H1 (cell line): ENCODE data around the gene LMNTD2. TPM values are rescaled to one million over a fixed set of nuclear protein-coding genes. Genes with fewer than 3 reads are reported as not detected.

Experiments used
- CTCF ChIA-PET: fragments of 300-600 bp; sonication (Branson Sonifier 250); formaldehyde crosslinking; loops from one replicate; lab custom pipeline; 2021; ENCODE audit not compliant: partially characterized antibody; lab: Charles Lee
- POLR2A ChIA-PET: fragments of 300-600 bp; sonication (Branson Sonifier 250); formaldehyde crosslinking; loops from one replicate; lab custom pipeline; 2021; ENCODE audit warnings: inconsistent platforms; ENCODE audit not compliant: partially characterized antibody; lab: Charles Lee
- DNase-seq, 2 experiments: peaks; one replicate each; pipeline versions ENCODE4 v3.0.0 to v3.0.0-alpha.2; 2010 to 2022; ENCODE audit warnings: low spot score in 2 of 2, low read depth in 1 of 2, mixed read lengths in 1 of 2
- FAIRE-seq: peaks from 2 replicates; lab custom pipeline; 2011; peaks lifted over from hg19 to GRCh38; lab: Jason Lieb, UNC
- H2AFZ ChIP-seq: 2 replicates; pipeline ENCODE4 v1.8.1; 2012; ENCODE audit warnings: low read length, inconsistent platforms
- H2AK5ac ChIP-seq: 2 replicates; pipeline ENCODE4 v1.6.1; 2013; ENCODE audit warnings: low read depth, low read length
- H2BK120ac ChIP-seq: replicated peaks from 2 replicates; pipeline ENCODE3; 2013; ENCODE audit warnings: low read depth, low read length, inconsistent platforms
- H2BK12ac ChIP-seq: 2 replicates; pipeline ENCODE4 v1.6.1; 2013; ENCODE audit warnings: low read depth, low read length
- H2BK15ac ChIP-seq: 2 replicates; pipeline ENCODE4 v1.6.1; 2013; ENCODE audit warnings: low read length
- H2BK20ac ChIP-seq: 2 replicates; pipeline ENCODE4 v1.6.1; 2013; ENCODE audit warnings: low read length
- H2BK5ac ChIP-seq: 2 replicates; pipeline ENCODE4 v1.6.1; 2013; ENCODE audit warnings: low read depth, low read length
- H3K14ac ChIP-seq: 2 replicates; pipeline ENCODE4 v1.6.1; 2013; ENCODE audit warnings: inconsistent platforms; ENCODE audit not compliant: insufficient read length
- H3K18ac ChIP-seq: 2 replicates; pipeline ENCODE4 v1.6.1; 2013; ENCODE audit warnings: low read length; ENCODE audit errors: extremely low read depth
- H3K23ac ChIP-seq: 2 replicates; pipeline ENCODE4 v1.6.1; 2013; ENCODE audit warnings: inconsistent platforms; ENCODE audit not compliant: insufficient read length
- H3K23me2 ChIP-seq: 2 replicates; pipeline ENCODE4 v1.6.1; 2013; ENCODE audit warnings: low read depth, low read length
- H3K27ac ChIP-seq: 2 replicates; pipeline ENCODE4 v1.6.1; 2011; ENCODE audit warnings: low read depth, low read length, inconsistent platforms
- H3K27me3 ChIP-seq, 4 experiments: replicated peaks in 1 of 4; 1 replicate in 1 of 4; 2 replicates in 3 of 4; pipeline versions ENCODE4 v1.6.1 to v1.8.1; 2011 to 2013; ENCODE audit warnings: low read length in 3 of 4, mild to moderate bottlenecking in 3 of 4, inconsistent platforms in 2 of 4, mixed read lengths in 2 of 4, moderate library complexity in 1 of 4; ENCODE audit not compliant: control insufficient read depth in 3 of 4, insufficient read depth in 3 of 4; ENCODE audit errors: extremely low read depth in 1 of 4
- H3K36me3 ChIP-seq, 4 experiments: 2 replicates each; pipeline versions ENCODE4 v1.6.1 to v1.8.1; 2011 to 2013; ENCODE audit warnings: mild to moderate bottlenecking in 4 of 4, low read length in 3 of 4, moderate library complexity in 2 of 4, control low read depth in 1 of 4, inconsistent platforms in 1 of 4; ENCODE audit not compliant: insufficient read depth in 4 of 4, control insufficient read depth in 2 of 4
- H3K4ac ChIP-seq: replicated peaks from 2 replicates; pipeline ENCODE3; 2013; ENCODE audit warnings: low read length, low read depth, mixed read lengths, inconsistent platforms; ENCODE audit not compliant: insufficient read length
- H3K4me1 ChIP-seq, 4 experiments: replicated peaks in 1 of 4; 1 replicate in 1 of 4; 2 replicates in 3 of 4; pipeline versions ENCODE4 v1.6.1 to v1.8.1; 2011 to 2013; ENCODE audit warnings: low read length in 3 of 4, inconsistent platforms in 2 of 4, mixed read lengths in 1 of 4; ENCODE audit not compliant: insufficient read depth in 4 of 4, control insufficient read depth in 3 of 4
- H3K4me2 ChIP-seq, 2 experiments: 2 replicates each; pipeline versions ENCODE4 v1.6.1 to v1.8.1; 2011 to 2013; ENCODE audit warnings: low read depth in 2 of 2, low read length in 2 of 2, control low read depth in 1 of 2, inconsistent platforms in 1 of 2, mild to moderate bottlenecking in 1 of 2; ENCODE audit not compliant: insufficient read depth in 1 of 2
- H3K4me3 ChIP-seq, 4 experiments: fragments of 200-600, 300-600 bp in 1 of 4; sonication (generic), shearing (Covaris generic), sonication (Bioruptor Twin) in 1 of 4; 2 replicates each; pipeline versions ENCODE4 v1.5.1 to v1.8.1; 2011 to 2016; ENCODE audit warnings: low read length in 4 of 4, low read depth in 3 of 4, control low read depth in 2 of 4, inconsistent platforms in 2 of 4, mild to moderate bottlenecking in 2 of 4, mixed read lengths in 1 of 4, moderate library complexity in 1 of 4; ENCODE audit not compliant: insufficient read depth in 2 of 4; ENCODE audit errors: extremely low read depth in 1 of 4
- H3K56ac ChIP-seq: replicated peaks from 2 replicates; pipeline ENCODE3; 2013; ENCODE audit warnings: low read depth, mild to moderate bottlenecking, mixed read lengths, low read length, inconsistent platforms; ENCODE audit not compliant: insufficient read length
- H3K79me1 ChIP-seq: 2 replicates; pipeline ENCODE4 v1.6.1; 2013; ENCODE audit warnings: low read depth, low read length, control low read depth
- H3K79me2 ChIP-seq, 2 experiments: 2 replicates each; pipeline versions ENCODE4 v1.6.1 to v1.8.1; 2012 to 2013; ENCODE audit warnings: low read length in 2 of 2, mild to moderate bottlenecking in 2 of 2, inconsistent platforms in 1 of 2; ENCODE audit not compliant: insufficient read depth in 2 of 2, control insufficient read depth in 1 of 2
- H3K9ac ChIP-seq, 4 experiments: replicated peaks in 1 of 4; 1 replicate in 1 of 4; 2 replicates in 3 of 4; pipeline versions ENCODE4 v1.6.1 to v1.8.1; 2011 to 2013; ENCODE audit warnings: low read depth in 3 of 4, low read length in 3 of 4, control low read depth in 2 of 4, mild to moderate bottlenecking in 2 of 4, moderate library complexity in 2 of 4, inconsistent platforms in 1 of 4; ENCODE audit errors: extremely low read depth in 1 of 4
- H3K9me3 ChIP-seq, 2 experiments: 2 replicates each; pipeline versions ENCODE4 v1.6.1 to v1.8.1; 2012 to 2013; ENCODE audit warnings: mild to moderate bottlenecking in 2 of 2, moderate library complexity in 2 of 2, control low read depth in 1 of 2, inconsistent platforms in 1 of 2, low read depth in 1 of 2, low read length in 1 of 2, mixed read lengths in 1 of 2; ENCODE audit not compliant: insufficient read depth in 2 of 2
- H4K20me1 ChIP-seq, 2 experiments: replicated peaks in 1 of 2; 2 replicates each; pipeline versions ENCODE3 to v1.8.1; 2011 to 2013; ENCODE audit warnings: inconsistent platforms in 2 of 2, low read length in 2 of 2, mild to moderate bottlenecking in 1 of 2; ENCODE audit not compliant: insufficient read depth in 2 of 2, control insufficient read depth in 1 of 2
- H4K5ac ChIP-seq: 2 replicates; pipeline ENCODE4 v1.6.1; 2013; ENCODE audit warnings: low read length, low read depth, mixed read lengths, inconsistent platforms; ENCODE audit not compliant: insufficient read length
- H4K8ac ChIP-seq: 2 replicates; pipeline ENCODE4 v1.8.0; 2013; ENCODE audit warnings: mild to moderate bottlenecking, moderate library complexity, low read length, inconsistent platforms; ENCODE audit not compliant: insufficient read depth; ENCODE audit errors: extremely low read depth
- H4K91ac ChIP-seq: replicated peaks from 2 replicates; pipeline ENCODE3; 2013; ENCODE audit warnings: low read length, mixed read lengths, inconsistent platforms; ENCODE audit not compliant: insufficient read length
- ATF3 ChIP-seq: IDR thresholded peaks from 2 replicates; pipeline ENCODE4 v1.6.1; 2011; ENCODE audit warnings: low read depth, mild to moderate bottlenecking, low read length; ENCODE audit not compliant: insufficient read depth
- CHD1 ChIP-seq: IDR thresholded peaks from 2 replicates; pipeline ENCODE4 v1.6.1; 2012; ENCODE audit warnings: low read depth, low read length, improper control_type of control experiment
- GTF2F1 ChIP-seq: IDR thresholded peaks from 2 replicates; pipeline ENCODE4 v1.6.1; 2012; ENCODE audit warnings: low read depth, low read length, improper control_type of control experiment, borderline replicate concordance
- KDM5A ChIP-seq: fragments of 200-600 bp; IDR thresholded peaks from 2 replicates; pipeline ENCODE4 v1.7.1; 2012; ENCODE audit warnings: mild to moderate bottlenecking, low read length, inconsistent platforms, mixed read lengths
- NRF1 ChIP-seq: IDR thresholded peaks from 2 replicates; pipeline ENCODE4 v1.6.1; 2011; ENCODE audit warnings: mild to moderate bottlenecking, low read depth, low read length, improper control_type of control experiment
- RBBP5 ChIP-seq: IDR thresholded peaks from 2 replicates; pipeline ENCODE4 v1.7.1; 2012; ENCODE audit warnings: low read depth, mild to moderate bottlenecking, inconsistent platforms, low read length, moderate library complexity, borderline replicate concordance
- SIRT6 ChIP-seq: IDR thresholded peaks from one replicate; pipeline ENCODE4 v1.7.1; 2012; ENCODE audit warnings: low read length, inconsistent platforms
- WGBS, 2 experiments: shearing (Covaris generic) in 1 of 2; methylation state at CpG; one replicate each; pipeline versions ENCODE4 v1.1.6 to v1.1.7; 2013 to 2015; ENCODE audit warnings: low lambda C conversion rate in 2 of 2, mixed read lengths in 2 of 2, inconsistent platforms in 1 of 2, low coverage in 1 of 2, missing lambda C conversion rate in 1 of 2; ENCODE audit not compliant: insufficient replicate concordance in 2 of 2, insufficient coverage in 1 of 2, insufficient read length in 1 of 2; ENCODE audit errors: extremely low coverage in 1 of 2, missing lambda C conversion rate in 1 of 2; 5-methylcytosine and 5-hydroxymethylcytosine counted together
- polyA plus RNA-seq, 7 experiments: library from polyadenylated mRNA; depleted of rRNA in 3 of 7; stranded (reverse) in 5 of 7; unstranded in 2 of 7; fragments of >200 nt in 5 of 7; fragments of 200-250 nt in 2 of 7; gene quantifications; 1 replicate in 5 of 7; 2 replicates in 1 of 7; 4 replicates in 1 of 7; pipeline versions ENCODE4 v1.2.1 to v1.2.3, GENCODE V29; 2011 to 2013; ENCODE audit warnings: missing spikeins in 2 of 7, mixed read lengths in 2 of 7
- total RNA-seq: library from RNA; stranded (reverse); fragmentation: NEBNext Ultra II Directional; extraction: Animal tissue kit (Norgen Biotek cat#: 25700); gene quantifications from 2 replicates; pipeline ENCODE4 v1.2.1, GENCODE V29; 2021
- TF ChIP-seq, protein P1 (sequence below), 3 experiments: IDR thresholded peaks; 1 replicate in 2 of 3; 2 replicates in 1 of 3; pipeline versions ENCODE4 v1.5.1 to v1.6.1; 2011; ENCODE audit warnings: low read length in 3 of 3, mild to moderate bottlenecking in 3 of 3, inconsistent platforms in 2 of 3, low read depth in 1 of 3, moderate library complexity in 1 of 3; ENCODE audit not compliant: insufficient read depth in 1 of 3; ENCODE audit errors: control extremely low read depth in 1 of 3

Gene LMNTD2
- total and polyA plus RNA-seq, 2 of the 8 experiments (the other 6 are each of a cell fraction or from before 2014, with no cell fraction given), result 1.6 to 3.1 TPM

DNA sequence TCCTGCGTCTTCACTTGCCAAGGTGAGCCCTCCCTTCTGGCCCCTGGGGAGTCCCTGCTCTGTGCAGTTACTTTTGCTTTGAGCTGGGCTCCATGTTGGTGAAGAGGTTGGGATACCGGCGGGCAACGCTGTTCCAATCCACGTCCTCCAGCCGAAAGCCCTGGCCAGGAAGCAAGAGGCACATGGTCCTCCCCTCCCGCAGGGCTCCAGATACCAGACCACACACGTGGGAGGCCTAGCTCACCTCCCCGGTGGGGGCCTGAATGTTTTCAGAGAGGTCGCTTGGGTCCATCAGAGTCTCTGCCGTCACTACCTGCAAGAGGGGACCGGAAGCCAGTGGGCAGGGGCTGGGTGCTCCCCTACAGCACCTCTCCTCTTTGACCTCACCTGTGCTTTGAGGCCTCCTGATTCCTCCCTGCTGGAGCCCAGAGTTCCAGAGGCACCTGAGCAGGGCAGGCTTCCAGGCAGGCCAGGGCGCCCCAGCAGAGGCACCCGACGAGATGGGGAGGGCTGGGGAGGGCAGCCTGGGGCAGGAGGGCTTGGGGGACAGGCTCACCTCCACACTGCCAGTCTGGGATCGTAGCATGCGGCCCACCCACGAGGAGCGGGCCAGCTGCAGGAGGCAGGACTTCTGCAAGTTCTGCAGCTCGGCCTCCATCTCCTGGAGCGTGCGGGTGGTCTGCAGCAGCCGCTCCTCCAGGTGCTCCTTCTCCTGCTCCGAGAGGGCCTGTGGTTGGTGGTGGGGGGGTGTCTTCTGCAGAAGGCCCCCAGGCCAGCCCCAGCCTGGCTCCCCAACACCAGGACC is 3.0 kb downstream of the LMNTD2 start:
- 94% methylated on average over 20 of the region's 24 CpGs; no CpG with 5 or more reads in 1 of the 2 experiments for WGBS, 2 experiments
- peaks cover 8% of the 10 kb centered on the region for H3K79me1 ChIP-seq
- POLR2A ChIA-PET, result interaction anchor here (0.9 to 2.1 kb wide), 7 partner anchors 9 to 58 kb away, joined by 4 to 13 read pairs (median 5); partner anchors contain the start of gene IRF7
- TF ChIP-seq NRF1 (no peak), GTF2F1 (no peak), CHD1 (no peak), ATF3 (no peak), SIRT6 (no peak), RBBP5 (no peak), KDM5A (no peak)
- TF ChIP-seq, protein P1, sequence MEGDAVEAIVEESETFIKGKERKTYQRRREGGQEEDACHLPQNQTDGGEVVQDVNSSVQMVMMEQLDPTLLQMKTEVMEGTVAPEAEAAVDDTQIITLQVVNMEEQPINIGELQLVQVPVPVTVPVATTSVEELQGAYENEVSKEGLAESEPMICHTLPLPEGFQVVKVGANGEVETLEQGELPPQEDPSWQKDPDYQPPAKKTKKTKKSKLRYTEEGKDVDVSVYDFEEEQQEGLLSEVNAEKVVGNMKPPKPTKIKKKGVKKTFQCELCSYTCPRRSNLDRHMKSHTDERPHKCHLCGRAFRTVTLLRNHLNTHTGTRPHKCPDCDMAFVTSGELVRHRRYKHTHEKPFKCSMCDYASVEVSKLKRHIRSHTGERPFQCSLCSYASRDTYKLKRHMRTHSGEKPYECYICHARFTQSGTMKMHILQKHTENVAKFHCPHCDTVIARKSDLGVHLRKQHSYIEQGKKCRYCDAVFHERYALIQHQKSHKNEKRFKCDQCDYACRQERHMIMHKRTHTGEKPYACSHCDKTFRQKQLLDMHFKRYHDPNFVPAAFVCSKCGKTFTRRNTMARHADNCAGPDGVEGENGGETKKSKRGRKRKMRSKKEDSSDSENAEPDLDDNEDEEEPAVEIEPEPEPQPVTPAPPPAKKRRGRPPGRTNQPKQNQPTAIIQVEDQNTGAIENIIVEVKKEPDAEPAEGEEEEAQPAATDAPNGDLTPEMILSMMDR (IDR thresholded peaks at IDR 0.05; ENCODE audit: control extremely low read depth in 1 of 3, insufficient read depth in 1 of 3, low read depth in 1 of 3, low read length in 3 of 3), result no peak

More for the DNA sequence above, 3.0 kb downstream of the LMNTD2 start:
- peaks cover 0 to 4% (median 0%) of the 10 kb centered on the region in 4 experiments; a peak in 1 of 8 replicates for H3K36me3 ChIP-seq
- H3K4me1 ChIP-seq, result peaks cover 0 to 37% (median 12%) of the 10 kb centered on the region in 4 experiments; a peak in 6 of 7 replicates
- H2BK20ac ChIP-seq, result no peak overlapping the region
- H2BK5ac ChIP-seq, result no peak overlapping the region
- no peak overlapping the region for H3K14ac ChIP-seq
- peak overlapping the region; percentile 56; the same call in 1 of the 2 replicates for H2AK5ac ChIP-seq
- peaks cover 19% of the 10 kb centered on the region; the same call in 1 of the 2 replicates for H3K23me2 ChIP-seq
- no peak overlapping the region for H3K23ac ChIP-seq
- H3K79me2 ChIP-seq, result peaks cover 0 to 4% of the 10 kb centered on the region in 2 experiments; a peak in 1 of 4 replicates
- H3K4me3 ChIP-seq, result no peak overlapping the region
- H2BK15ac ChIP-seq, result 0 out of 2 replicates have a peak overlapping the region, but pooled peaks have one; percentile 46
- H2BK12ac ChIP-seq, result peak overlapping the region; percentile 68; the same call in 1 of the 2 replicates
- H4K20me1 ChIP-seq, result peaks cover 9 to 13% of the 10 kb centered on the region in 2 experiments
- H4K8ac ChIP-seq, result no peak overlapping the region
- H3K18ac ChIP-seq, result no peak overlapping the region
- peaks cover 13 to 29% (median 26%) of the 10 kb centered on the region in 4 experiments for H3K27me3 ChIP-seq
- no peak overlapping the region for H3K27ac ChIP-seq
- H3K56ac ChIP-seq, result no peak overlapping the region
- H3K4me2 ChIP-seq, result peak overlapping the region; percentile 66 to 95; a peak in 2 of 4 replicates
- DNase-seq (no peak), FAIRE-seq (no peak)
- CTCF ChIA-PET, result interaction anchor here (0.9 to 3.8 kb wide), 5 partner anchors 8 to 168 kb away, joined by 3 to 21 read pairs (median 3); no protein-coding TSS in a partner anchor
- H4K5ac ChIP-seq, result no peak overlapping the region
- H3K4ac ChIP-seq, result no peak overlapping the region
- no peaks in the 10 kb centered on the region for H3K9me3 ChIP-seq
- H3K9ac ChIP-seq, result no peak overlapping the region
- no peak overlapping the region for H4K91ac ChIP-seq
- H2BK120ac ChIP-seq, result no peak overlapping the region
- no peak overlapping the region for H2AFZ ChIP-seq
